GOT3 (cell line): Measurements from ENCODE around the gene KLHL42.
"Not testable (repeated sequence)": the region's sequence is repeated elsewhere in the genome, so short reads cannot be mapped to it uniquely, and the experiment has no call there.

Experiments used
- DNase-seq: peaks from one replicate; lab custom pipeline; 2025; ENCODE audit warnings: mixed read lengths; lab: John Stamatoyannopoulos, UW

Gene KLHL42

GRCh38 chr12:27779920-27780611 is at the start of gene KLHL42, which contains the start of gene MANSC4:
TSS of gene KLHL42 (plus strand) at chr12:27780233. CDS start at chr12:27780331, 98 bp downstream.
TSS of gene MANSC4 (minus strand) at chr12:27780236. CDS start at chr12:27771276, 8,960 bp downstream.
- DNase-seq, result peak; percentile 39

GRCh38 chr12:27732281-27732680 is 47.8 kb upstream of the KLHL42 start:
- no peak for DNase-seq

- DNase-seq, result no peak
Measured at GRCh38 chr12:27733052-27733656, 46.9 kb upstream of the KLHL42 start.

- DNase-seq, result no peak
Measured at GRCh38 chr12:27733791-27734190, 46.2 kb upstream of the KLHL42 start.

GRCh38 chr12:27734321-27734720 is 45.7 kb upstream of the KLHL42 start:
- not testable (repeated sequence) for DNase-seq

GRCh38 chr12:27743601-27744000 is 36.4 kb upstream of the KLHL42 start:
- DNase-seq, result no peak

GRCh38 chr12:27745734-27746133 is 34.3 kb upstream of the KLHL42 start:
- not testable (repeated sequence) for DNase-seq

GRCh38 chr12:27747111-27747820 is 32.8 kb upstream of the KLHL42 start:
- no peak for DNase-seq

GRCh38 chr12:27751386-27752047 is 28.5 kb upstream of the KLHL42 start:
- no peak for DNase-seq

GRCh38 chr12:27754795-27755194 is 25.2 kb upstream of the KLHL42 start:
- no peak for DNase-seq

- no peak for DNase-seq
Measured at GRCh38 chr12:27756670-27757195, 23.3 kb upstream of the KLHL42 start.

- DNase-seq, result no peak
Measured at GRCh38 chr12:27762757-27763156, 17.3 kb upstream of the KLHL42 start.

- no peak for DNase-seq
Measured at GRCh38 chr12:27766587-27766986, 13.4 kb upstream of the KLHL42 start.

- DNase-seq, result no peak
Measured at GRCh38 chr12:27769142-27769673, 10.8 kb upstream of the KLHL42 start.

GRCh38 chr12:27771481-27772327 is 8.3 kb upstream of the KLHL42 start:
- no peak for DNase-seq

GRCh38 chr12:27772328-27773049 is 7.5 kb upstream of the KLHL42 start:
- DNase-seq, result no peak

- no peak for DNase-seq
Measured at GRCh38 chr12:27777141-27777540, 2.9 kb upstream of the KLHL42 start.

GRCh38 chr12:27778206-27778605 is 1.8 kb upstream of the KLHL42 start:
- DNase-seq, result no peak

GRCh38 chr12:27779416-27779919 is 565 bp upstream of the KLHL42 start:
- DNase-seq, result no peak
